Right atrium auricular region (tissue), 2 donors: ENCODE measurements around the gene ATP5PB. TPM values are rescaled to one million over a fixed set of nuclear protein-coding genes. Genes with fewer than 3 reads are reported as not detected.

ENCODE experiments used
- DNase-seq: peaks from one replicate; pipeline ENCODE4 v3.0.0-alpha.2; 2019; ENCODE audit warnings: low spot score
- H3K27ac ChIP-seq, 2 donors: fragments of 200-600 bp; sonication (generic); 1 replicate in 1 of 2; 2 replicates in 1 of 2; pipeline ENCODE4 v1.5.1; 2016 to 2019
- H3K27me3 ChIP-seq, 2 donors: fragments of 200-600 bp; sonication (generic); one replicate each; pipeline versions ENCODE4 v1.5.1 to v1.6.0; 2017 to 2019
- H3K36me3 ChIP-seq: fragments of 200-600 bp; sonication (generic); one replicate; pipeline ENCODE4 v1.5.1; 2016
- H3K4me1 ChIP-seq, 2 donors: fragments of 200-600 bp; sonication (generic); one replicate each; pipeline versions ENCODE4 v1.5.1 to v1.6.0; 2017 to 2019
- H3K4me3 ChIP-seq, 2 donors: fragments of 200-600 bp; sonication (generic); 1 replicate in 1 of 2; 2 replicates in 1 of 2; pipeline ENCODE4 v1.5.1; 2017 to 2019; ENCODE audit warnings: mild to moderate bottlenecking in 1 of 2, moderate library complexity in 1 of 2
- H3K9me3 ChIP-seq, 2 donors: fragments of 200-600 bp; sonication (generic); one replicate each; pipeline ENCODE4 v1.5.1; 2019
- total RNA-seq, 2 donors: library from RNA; depleted of rRNA; stranded (reverse); fragments of >200 nt; gene quantifications; one replicate each; pipeline ENCODE4 v1.1.0, GENCODE V29; 2016
- TF ChIP-seq, protein P1 (sequence below), 2 donors: fragments of 200-600 bp; sonication (generic); IDR thresholded peaks; one replicate each; pipeline ENCODE4 v1.5.1; 2019; ENCODE audit warnings: antibody characterized with exemption in 2 of 2

ATP5PB gene
- total RNA-seq, 2 donors from 2014 or later = 297 to 429 TPM

DNA sequence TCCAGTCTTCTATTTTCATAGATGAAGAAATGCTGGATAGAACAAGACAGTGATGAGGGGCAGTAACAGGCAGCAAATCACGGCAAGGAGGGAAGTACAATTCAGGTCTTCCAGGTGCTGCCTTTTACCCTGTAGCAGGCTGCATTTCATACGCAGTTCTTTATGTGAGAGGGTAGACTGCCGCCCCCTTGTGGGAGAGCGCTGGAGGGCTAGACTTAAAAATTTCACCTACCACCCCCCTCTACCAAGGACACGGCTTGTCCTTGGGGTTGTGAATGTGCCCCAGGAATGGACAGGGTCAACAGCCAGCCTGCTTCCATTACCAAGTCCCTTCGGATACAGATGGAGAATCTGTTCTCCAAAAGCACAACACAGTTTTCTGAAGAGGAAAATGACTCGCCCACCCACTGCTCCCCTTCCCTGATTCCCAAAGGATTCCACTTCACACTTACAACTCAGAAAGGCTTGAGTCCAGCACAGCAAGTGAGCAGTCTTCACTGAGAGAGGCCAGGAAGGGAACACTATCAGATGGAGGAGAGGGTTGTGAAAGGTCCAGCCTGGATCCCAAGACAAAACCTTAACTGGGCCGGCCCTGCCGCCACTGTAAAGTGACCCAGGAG, 7.6 kb upstream of the ATP5PB start:
- Histone ChIP-seq H3K36me3 (peaks cover 55% of the 10 kb centered on the region), H3K27me3 (no peaks in the 10 kb centered on the region), H3K27ac (no peak overlapping the region), H3K4me3 (no peak overlapping the region), H3K9me3 (no peaks in the 10 kb centered on the region), H3K4me1 (no peaks in the 10 kb centered on the region)
- TF ChIP-seq, protein P1, sequence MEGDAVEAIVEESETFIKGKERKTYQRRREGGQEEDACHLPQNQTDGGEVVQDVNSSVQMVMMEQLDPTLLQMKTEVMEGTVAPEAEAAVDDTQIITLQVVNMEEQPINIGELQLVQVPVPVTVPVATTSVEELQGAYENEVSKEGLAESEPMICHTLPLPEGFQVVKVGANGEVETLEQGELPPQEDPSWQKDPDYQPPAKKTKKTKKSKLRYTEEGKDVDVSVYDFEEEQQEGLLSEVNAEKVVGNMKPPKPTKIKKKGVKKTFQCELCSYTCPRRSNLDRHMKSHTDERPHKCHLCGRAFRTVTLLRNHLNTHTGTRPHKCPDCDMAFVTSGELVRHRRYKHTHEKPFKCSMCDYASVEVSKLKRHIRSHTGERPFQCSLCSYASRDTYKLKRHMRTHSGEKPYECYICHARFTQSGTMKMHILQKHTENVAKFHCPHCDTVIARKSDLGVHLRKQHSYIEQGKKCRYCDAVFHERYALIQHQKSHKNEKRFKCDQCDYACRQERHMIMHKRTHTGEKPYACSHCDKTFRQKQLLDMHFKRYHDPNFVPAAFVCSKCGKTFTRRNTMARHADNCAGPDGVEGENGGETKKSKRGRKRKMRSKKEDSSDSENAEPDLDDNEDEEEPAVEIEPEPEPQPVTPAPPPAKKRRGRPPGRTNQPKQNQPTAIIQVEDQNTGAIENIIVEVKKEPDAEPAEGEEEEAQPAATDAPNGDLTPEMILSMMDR (IDR thresholded peaks at IDR 0.05) = peak in 1 of 2 donors; percentile 47
- no peak for DNase-seq

GRCh38 chr1:111442457-111442856, 6.8 kb upstream of the ATP5PB start:
- H3K27ac ChIP-seq = no peak overlapping the region
- H3K27me3 ChIP-seq = no peaks in the 10 kb centered on the region
- H3K4me3 ChIP-seq = no peak overlapping the region
- TF ChIP-seq, protein P1 (IDR thresholded peaks at IDR 0.05) = no peak
- no peaks in the 10 kb centered on the region for H3K9me3 ChIP-seq
- peaks cover 0 to 6% of the 10 kb centered on the region in 2 donors for H3K4me1 ChIP-seq
- peaks cover 50% of the 10 kb centered on the region for H3K36me3 ChIP-seq
- no peak for DNase-seq

DNA sequence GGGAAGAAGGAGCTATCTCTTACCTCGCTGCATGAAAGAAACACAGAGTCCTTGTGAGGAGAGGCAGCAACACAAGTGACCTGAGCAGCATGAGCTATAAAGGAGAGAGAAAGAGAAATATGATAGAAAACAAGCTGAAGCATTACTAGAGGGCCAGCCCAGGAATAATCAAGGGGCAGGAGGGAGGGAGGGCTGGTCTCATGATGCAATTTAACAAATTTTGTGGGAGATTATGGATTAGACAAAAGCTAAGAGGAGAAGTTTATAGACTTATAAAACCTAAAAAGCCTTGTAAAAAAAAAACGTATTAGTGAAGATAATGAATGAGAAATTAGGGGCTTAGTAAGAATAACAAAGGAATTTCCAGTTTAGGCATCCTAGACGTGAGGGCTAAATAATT, 5.2 kb upstream of the ATP5PB start:
- Histone ChIP-seq H3K27ac (no peak overlapping the region), H3K4me3 (no peak overlapping the region), H3K4me1 (peaks cover 0 to 16% of the 10 kb centered on the region in 2 donors), H3K27me3 (no peaks in the 10 kb centered on the region), H3K36me3 (peaks cover 45% of the 10 kb centered on the region), H3K9me3 (no peaks in the 10 kb centered on the region)
- no peak for DNase-seq
- TF ChIP-seq, protein P1 (IDR thresholded peaks at IDR 0.05) = no peak

- no peak for DNase-seq
- TF ChIP-seq, protein P1 (IDR thresholded peaks at IDR 0.05) = no peak
Measured at GRCh38 chr1:111446546-111446945, 2.7 kb upstream of the ATP5PB start.

GRCh38 chr1:111446967-111447892, 2.0 kb upstream of the ATP5PB start:
- no peak overlapping the region for H3K4me3 ChIP-seq
- no peak for DNase-seq

More at GRCh38 chr1:111446546-111446945, 2.7 kb upstream of the ATP5PB start:
- peaks cover 0 to 33% of the 10 kb centered on the region in 2 donors for H3K4me1 ChIP-seq
- H3K36me3 ChIP-seq = peaks cover 27% of the 10 kb centered on the region
- H3K27ac ChIP-seq = no peak overlapping the region
- no peak overlapping the region for H3K4me3 ChIP-seq
- H3K9me3 ChIP-seq = no peaks in the 10 kb centered on the region
- H3K27me3 ChIP-seq = no peaks in the 10 kb centered on the region

More at GRCh38 chr1:111446967-111447892, 2.0 kb upstream of the ATP5PB start:
- no peaks in the 10 kb centered on the region for H3K9me3 ChIP-seq
- peaks cover 0 to 40% of the 10 kb centered on the region in 2 donors for H3K4me1 ChIP-seq
- no peak overlapping the region for H3K27ac ChIP-seq
- peaks cover 20% of the 10 kb centered on the region for H3K36me3 ChIP-seq
- TF ChIP-seq, protein P1 (IDR thresholded peaks at IDR 0.05) = no peak
- no peaks in the 10 kb centered on the region for H3K27me3 ChIP-seq
